H9 (cell line): ENCODE data around the gene MEF2A. TPM values are rescaled to one million over a fixed set of nuclear protein-coding genes. Genes with fewer than 3 reads are reported as not detected.

Source experiments
- DNase-seq: peaks from one replicate; pipeline ENCODE4 v3.0.0-alpha.2; 2017
- H2AFZ ChIP-seq: one replicate; pipeline ENCODE4 v1.6.1; 2013; ENCODE audit warnings: mild to moderate bottlenecking, low read length, control low read depth, moderate library complexity
- H2AK5ac ChIP-seq: 2 replicates; pipeline ENCODE4 v1.6.1; 2013; ENCODE audit warnings: low read length, control low read depth, mixed read lengths; ENCODE audit not compliant: insufficient read length
- H2BK120ac ChIP-seq: one replicate; pipeline ENCODE4 v1.6.1; 2013; ENCODE audit warnings: low read depth, mild to moderate bottlenecking, low read length, control low read depth, inconsistent platforms; ENCODE audit not compliant: poor library complexity, severe bottlenecking
- H2BK12ac ChIP-seq: 2 replicates; pipeline ENCODE4 v1.6.1; 2013; ENCODE audit warnings: low read length, control low read depth, mixed read lengths, low read depth; ENCODE audit not compliant: insufficient read length
- H2BK15ac ChIP-seq: 2 replicates; pipeline ENCODE4 v1.6.1; 2013; ENCODE audit warnings: low read depth, low read length, control low read depth
- H2BK20ac ChIP-seq: one replicate; pipeline ENCODE4 v1.6.1; 2013; ENCODE audit warnings: low read depth, mild to moderate bottlenecking, low read length, control low read depth, inconsistent platforms; ENCODE audit not compliant: poor library complexity, severe bottlenecking
- H2BK5ac ChIP-seq: 2 replicates; pipeline ENCODE4 v1.6.1; 2013; ENCODE audit warnings: low read length, control low read depth, mixed read lengths; ENCODE audit not compliant: insufficient read length
- H3K14ac ChIP-seq: 2 replicates; pipeline ENCODE4 v1.6.1; 2013; ENCODE audit warnings: low read length, control low read depth; ENCODE audit not compliant: insufficient read depth
- H3K18ac ChIP-seq: 2 replicates; pipeline ENCODE4 v1.6.1; 2013; ENCODE audit warnings: low read depth, mild to moderate bottlenecking, mixed read lengths, low read length, control low read depth; ENCODE audit not compliant: insufficient read length
- H3K23ac ChIP-seq: 2 replicates; pipeline ENCODE4 v1.6.1; 2013; ENCODE audit warnings: low read length, control low read depth, mixed read lengths, low read depth; ENCODE audit not compliant: insufficient read length
- H3K23me2 ChIP-seq: 2 replicates; pipeline ENCODE4 v1.6.1; 2013; ENCODE audit warnings: low read depth, mild to moderate bottlenecking, mixed read lengths, low read length, control low read depth; ENCODE audit not compliant: insufficient read length, poor library complexity, severe bottlenecking
- H3K27ac ChIP-seq: 2 replicates; pipeline ENCODE4 v1.5.1; 2013; ENCODE audit warnings: low read length, control low read depth, mixed read lengths, low read depth; ENCODE audit not compliant: insufficient read length
- H3K27me3 ChIP-seq: 2 replicates; pipeline ENCODE4 v1.6.1; 2013; ENCODE audit warnings: low read length, control low read depth, inconsistent platforms; ENCODE audit not compliant: insufficient read depth
- H3K4ac ChIP-seq: 2 replicates; pipeline ENCODE4 v1.6.1; 2013; ENCODE audit warnings: low read depth, mild to moderate bottlenecking, control low read depth, inconsistent platforms, low read length, moderate library complexity
- H3K4me1 ChIP-seq: 2 replicates; pipeline ENCODE4 v1.6.1; 2013; ENCODE audit warnings: low read length, control low read depth, inconsistent platforms; ENCODE audit not compliant: insufficient read depth
- H3K4me2 ChIP-seq: 2 replicates; pipeline ENCODE4 v1.6.1; 2013; ENCODE audit warnings: low read length, control low read depth, mixed read lengths; ENCODE audit not compliant: insufficient read length, insufficient read depth
- H3K56ac ChIP-seq: 2 replicates; pipeline ENCODE4 v1.6.1; 2013; ENCODE audit warnings: low read depth, mild to moderate bottlenecking, mixed read lengths, low read length, control low read depth; ENCODE audit not compliant: insufficient read length
- H3K79me1 ChIP-seq: 2 replicates; pipeline ENCODE4 v1.6.1; 2013; ENCODE audit warnings: low read depth, mild to moderate bottlenecking, moderate library complexity, low read length, control low read depth, inconsistent platforms; ENCODE audit not compliant: insufficient read depth, poor library complexity, severe bottlenecking
- H3K79me2 ChIP-seq: 2 replicates; pipeline ENCODE4 v1.6.1; 2013; ENCODE audit warnings: low read length, control low read depth, inconsistent platforms; ENCODE audit not compliant: insufficient read depth
- H3K9ac ChIP-seq: 2 replicates; pipeline ENCODE4 v1.6.1; 2013; ENCODE audit warnings: low read length, control low read depth, mixed read lengths; ENCODE audit not compliant: insufficient read length; ENCODE audit errors: extremely low read depth
- H3K9me3 ChIP-seq: one replicate; pipeline ENCODE4 v1.6.1; 2013; ENCODE audit warnings: low read depth, low read length, inconsistent platforms; ENCODE audit not compliant: control insufficient read depth
- H3T11ph ChIP-seq: one replicate; pipeline ENCODE4 v1.6.1; 2013; ENCODE audit warnings: mild to moderate bottlenecking, low read length, control low read depth, inconsistent platforms
- H4K20me1 ChIP-seq: one replicate; pipeline ENCODE4 v1.6.1; 2013; ENCODE audit not compliant: control insufficient read depth, insufficient read length, insufficient read depth
- H4K5ac ChIP-seq: 2 replicates; pipeline ENCODE4 v1.6.1; 2013; ENCODE audit warnings: low read depth, mild to moderate bottlenecking, mixed read lengths, low read length, control low read depth; ENCODE audit not compliant: insufficient read length
- H4K8ac ChIP-seq: replicated peaks from 2 replicates; pipeline ENCODE4 v1.6.1; 2013; ENCODE audit warnings: low read length, control low read depth, mixed read lengths, low read depth; ENCODE audit not compliant: insufficient read length
- H4K91ac ChIP-seq: 2 replicates; pipeline ENCODE4 v1.6.1; 2013; ENCODE audit warnings: low read depth, mild to moderate bottlenecking, moderate library complexity, mixed read lengths, low read length, control low read depth; ENCODE audit not compliant: insufficient read length
- H3K27ac Mint-ChIP-seq, 3 experiments: 2 replicates in 2 of 3; 3 replicates in 1 of 3; pipeline ENCODE4 v1.8.0; 2020 to 2021; ENCODE audit warnings: mixed read lengths in 3 of 3, mild to moderate bottlenecking in 1 of 3, moderate library complexity in 1 of 3
- H3K27me3 Mint-ChIP-seq: 2 replicates; pipeline ENCODE4 v1.8.0; 2021; ENCODE audit warnings: low read depth, mild to moderate bottlenecking, moderate library complexity, mixed read lengths
- H3K36me3 Mint-ChIP-seq, 3 experiments: 2 replicates in 2 of 3; 3 replicates in 1 of 3; pipeline ENCODE4 v1.8.0; 2020 to 2021; ENCODE audit warnings: low read depth in 3 of 3, mixed read lengths in 3 of 3; ENCODE audit not compliant: insufficient read depth in 1 of 3
- H3K4me1 Mint-ChIP-seq, 2 experiments: 2 replicates each; pipeline ENCODE4 v1.8.0; 2020; ENCODE audit warnings: mixed read lengths in 2 of 2
- H3K4me3 Mint-ChIP-seq, 2 experiments: 2 replicates in 1 of 2; 3 replicates in 1 of 2; pipeline ENCODE4 v1.8.0; 2020 to 2021; ENCODE audit warnings: mild to moderate bottlenecking in 2 of 2, mixed read lengths in 2 of 2, moderate library complexity in 1 of 2
- H3K9me3 Mint-ChIP-seq, 2 experiments: 2 replicates in 1 of 2; 3 replicates in 1 of 2; pipeline ENCODE4 v1.8.0; 2020; ENCODE audit warnings: mild to moderate bottlenecking in 2 of 2, mixed read lengths in 2 of 2, moderate library complexity in 1 of 2
- CTCF ChIP-seq: fragments of 200-600 bp; sonication (generic); conservative IDR thresholded peaks from 3 replicates; pipeline ENCODE4 v1.8.0; 2021; ENCODE audit warnings: antibody characterized with exemption, mild to moderate bottlenecking
- WGBS: extraction: QIAGEN DNeasy Blood & Tissue Kit; methylation state at CpG from one replicate; pipeline ENCODE4 v1.1.7; 2013; ENCODE audit warnings: missing lambda C conversion rate, low lambda C conversion rate, mixed read lengths; ENCODE audit not compliant: insufficient read length; ENCODE audit errors: extremely low coverage; 5-methylcytosine and 5-hydroxymethylcytosine counted together
- total RNA-seq: library from RNA; stranded (reverse); gene quantifications from 2 replicates; pipeline ENCODE4 v1.2.1, GENCODE V29; 2021

MEF2A gene
- total RNA-seq, 1 experiment from 2014 or later: 20.7 TPM

- H3K36me3 Mint-ChIP-seq: peaks cover 7 to 10% (median 8%) of the 10 kb centered on the region in 3 experiments
- no peaks in the 10 kb centered on the region for H3K27me3 Mint-ChIP-seq
- Histone ChIP-seq H3K23me2 (no peaks in the 10 kb centered on the region), H4K8ac (no peak overlapping the region), H2BK12ac (no peak overlapping the region), H4K91ac (no peak overlapping the region), H4K5ac (no peak overlapping the region), H3K18ac (no peak overlapping the region), H2AK5ac (no peak overlapping the region), H3K79me1 (no peaks in the 10 kb centered on the region), H3K4me1 (no peaks in the 10 kb centered on the region), H3K4me2 (no peak overlapping the region), H2BK20ac (no peak overlapping the region), H2BK15ac (no peak overlapping the region), H3K9me3 (no peaks in the 10 kb centered on the region), H2AFZ (no peak overlapping the region), H3K14ac (no peak overlapping the region), H4K20me1 (no peaks in the 10 kb centered on the region), H3K9ac (no peak overlapping the region), H2BK120ac (no peak overlapping the region), H2BK5ac (no peak overlapping the region), H3T11ph (no peak overlapping the region), H3K79me2 (no peaks in the 10 kb centered on the region), H3K27me3 (no peaks in the 10 kb centered on the region), H3K23ac (no peak overlapping the region), H3K56ac (no peak overlapping the region), H3K27ac (no peak overlapping the region), H3K4ac (no peak overlapping the region)
- TF ChIP-seq CTCF: no peak
- no peak overlapping the region for H3K4me3 Mint-ChIP-seq
- H3K27ac Mint-ChIP-seq: no peak overlapping the region
- H3K9me3 Mint-ChIP-seq: peaks cover 2 to 3% of the 10 kb centered on the region in 2 experiments; a peak in 2 of 5 replicates
- H3K4me1 Mint-ChIP-seq: no peaks in the 10 kb centered on the region
- WGBS: no CpG with 5 or more reads among the region's 1 CpG
- no peak for DNase-seq
These were observed 90.4 kb downstream of the MEF2A start for GRCh38 chr15:99656205-99656604.
